NK-92 treated with Interleukin-12 subunit alpha and Interleukin-12 subunit beta, amount 100 ng/mL, for 24 hours (cell line): Measurements from ENCODE around the gene ROCK1.
"Not testable (repeated sequence)": the region's sequence is repeated elsewhere in the genome, so short reads cannot be mapped to it uniquely, and the experiment has no call there.

Experiments used
- DNase-seq: peaks from one replicate; lab custom pipeline; 2025; lab: John Stamatoyannopoulos, UW

Gene ROCK1

GRCh38 chr18:21052385-21052784 lies 59.2 kb downstream of the ROCK1 start:
- DNase-seq: no peak

GRCh38 chr18:21051620-21052019 lies 60.0 kb downstream of the ROCK1 start:
- no peak for DNase-seq

DNA sequence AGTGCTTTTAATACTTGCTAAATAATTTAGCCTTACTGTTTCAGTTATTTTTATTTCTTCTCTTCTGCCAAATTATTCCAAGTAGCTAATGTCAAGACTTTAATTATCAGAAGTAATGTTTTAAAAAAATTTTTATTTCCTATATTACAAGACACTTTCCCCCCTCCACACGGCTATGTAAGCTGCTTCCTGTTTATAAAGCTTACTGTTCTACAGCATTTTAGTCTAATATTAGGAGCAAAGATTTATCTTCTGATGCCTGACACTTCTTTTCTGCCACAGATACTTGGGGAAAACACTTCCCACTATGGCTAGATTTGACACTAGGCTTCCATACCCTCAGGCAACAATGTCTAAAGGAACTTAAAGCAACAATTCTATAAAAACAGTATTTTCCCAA lies 62.3 kb downstream of the ROCK1 start:
- no peak for DNase-seq

DNA sequence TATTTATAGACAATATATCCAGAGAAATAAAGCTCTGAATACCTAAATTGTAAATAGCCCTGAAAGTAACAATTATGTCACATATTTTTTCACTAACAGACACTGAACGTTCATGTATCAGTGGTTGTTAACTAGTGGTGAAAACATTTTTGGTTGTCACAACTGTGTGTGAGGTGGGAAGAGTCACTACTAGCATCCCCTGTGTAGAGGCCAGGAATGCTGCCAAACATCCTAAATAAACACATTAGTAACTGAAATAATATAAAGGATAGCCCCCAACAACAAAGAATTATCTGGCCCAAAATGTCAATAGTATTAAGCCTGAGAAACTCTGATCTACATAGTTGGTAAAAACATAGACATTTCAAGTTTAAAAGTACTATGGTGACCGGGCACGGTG lies 64.5 kb downstream of the ROCK1 start:
- no peak for DNase-seq

DNA sequence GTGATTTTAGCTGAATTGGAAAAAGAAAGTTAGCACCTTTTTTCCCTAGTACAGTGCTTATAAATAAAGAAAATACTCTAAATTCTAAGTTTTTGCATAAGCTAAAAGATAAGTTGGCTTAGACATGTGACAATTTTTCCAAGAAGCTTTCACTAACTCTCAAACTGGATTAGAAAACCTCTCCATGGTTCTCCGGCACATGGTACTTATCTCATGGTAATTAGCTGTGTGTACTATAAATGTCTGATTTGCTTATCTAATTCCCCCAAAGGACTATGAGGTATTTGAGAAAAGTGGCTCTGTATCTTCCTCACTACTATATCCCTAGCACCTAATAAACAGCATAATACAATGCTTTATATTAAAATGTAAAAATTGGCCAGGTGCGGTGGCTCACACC lies 71.1 kb downstream of the ROCK1 start:
- no peak for DNase-seq

GRCh38 chr18:21038201-21038600 lies 73.4 kb downstream of the ROCK1 start:
- no peak for DNase-seq

DNA sequence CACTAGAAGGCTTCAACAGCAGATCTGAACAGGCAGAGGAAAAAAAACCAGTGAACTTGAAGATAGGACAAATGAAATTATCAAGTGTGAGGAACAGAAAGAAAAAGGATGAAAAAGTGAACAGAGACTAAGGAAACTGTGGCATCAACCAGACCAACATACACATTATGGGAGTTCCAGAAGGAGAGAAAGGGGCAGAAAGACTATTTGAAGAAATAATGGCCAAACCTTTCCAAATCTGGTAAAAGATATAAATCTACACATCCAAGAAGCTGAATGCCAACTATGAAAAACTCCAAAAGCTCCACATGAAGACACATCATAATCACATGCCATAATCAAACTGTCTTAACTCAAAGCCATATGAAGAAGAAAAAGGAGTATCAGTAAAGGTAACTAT lies 79.8 kb downstream of the ROCK1 start:
- no peak for DNase-seq

DNA sequence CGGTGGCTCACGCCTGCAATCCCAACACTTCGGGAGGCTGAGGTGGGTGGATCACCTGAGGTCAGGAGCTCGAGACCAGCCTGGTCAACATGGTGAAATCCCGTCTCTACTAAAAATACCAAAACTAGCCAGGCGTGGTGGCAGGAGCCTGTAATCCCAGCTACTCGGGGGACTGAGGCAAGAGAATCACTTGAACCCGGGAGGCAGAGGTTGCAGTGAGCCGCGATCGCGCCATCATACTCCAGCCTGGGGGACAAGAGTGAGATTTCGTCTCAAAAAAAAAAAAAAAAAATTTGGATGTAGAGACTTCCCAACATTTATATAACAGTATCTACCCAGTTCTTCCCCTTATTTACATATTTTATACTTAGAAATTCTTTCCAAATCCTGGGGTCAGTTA lies 93.4 kb downstream of the ROCK1 start:
- DNase-seq: not testable (repeated sequence)

- no peak for DNase-seq
Measured at GRCh38 chr18:21012308-21012707, 99.3 kb downstream of the ROCK1 start.

GRCh38 chr18:21004726-21005125 lies 106.9 kb downstream of the ROCK1 start:
- no peak for DNase-seq

DNA sequence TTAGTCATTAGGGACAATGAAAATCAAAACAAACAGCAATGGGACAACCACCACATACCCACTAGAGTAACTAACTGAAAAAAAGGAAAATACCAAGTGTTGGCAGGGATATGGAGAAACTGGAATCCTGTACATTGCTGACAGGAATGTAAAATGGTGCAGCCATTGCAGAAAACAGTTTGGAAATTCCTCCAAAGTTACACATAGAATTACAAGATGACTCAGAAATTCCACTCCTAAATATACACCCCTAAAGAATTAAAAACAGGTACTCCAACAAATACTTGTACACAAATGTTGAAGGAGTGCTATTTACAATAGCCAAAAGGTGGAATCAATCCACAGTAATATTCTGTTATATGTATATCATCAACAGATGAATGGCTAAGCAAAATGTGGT lies 110.9 kb downstream of the ROCK1 start:
- no peak for DNase-seq

- DNase-seq: no peak
Measured at GRCh38 chr18:20997371-20997770, 114.2 kb downstream of the ROCK1 start.

GRCh38 chr18:20996418-20996817 lies 115.2 kb downstream of the ROCK1 start:
- DNase-seq: no peak

DNA sequence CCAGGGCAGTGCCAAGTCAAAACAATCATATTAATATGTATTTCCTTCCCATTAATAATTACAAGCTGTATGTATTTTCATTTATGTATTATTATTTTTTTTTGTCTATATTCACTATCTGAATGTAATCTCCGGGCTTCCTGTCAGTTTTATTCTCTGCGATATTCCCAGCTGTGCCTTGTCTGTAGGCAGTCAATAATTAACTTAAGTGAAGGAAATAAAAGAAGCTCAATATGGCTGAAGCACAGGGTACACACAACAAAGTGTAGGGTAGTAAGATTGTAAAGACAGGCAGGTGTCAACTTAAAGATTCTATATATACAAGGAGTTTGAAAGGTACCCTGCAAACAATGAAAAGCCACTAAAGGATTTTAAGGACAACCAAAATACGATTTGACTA lies 122.9 kb downstream of the ROCK1 start:
- DNase-seq: no peak

- no peak for DNase-seq
Measured at GRCh38 chr18:20975077-20975476, 136.5 kb downstream of the ROCK1 start.

GRCh38 chr18:20971886-20972267 lies 139.7 kb downstream of the ROCK1 start:
- DNase-seq: no peak

GRCh38 chr18:20966795-20967194 lies 144.8 kb downstream of the ROCK1 start:
- DNase-seq: no peak

- no peak for DNase-seq
Measured at GRCh38 chr18:20963027-20963426, 148.6 kb downstream of the ROCK1 start.

DNA sequence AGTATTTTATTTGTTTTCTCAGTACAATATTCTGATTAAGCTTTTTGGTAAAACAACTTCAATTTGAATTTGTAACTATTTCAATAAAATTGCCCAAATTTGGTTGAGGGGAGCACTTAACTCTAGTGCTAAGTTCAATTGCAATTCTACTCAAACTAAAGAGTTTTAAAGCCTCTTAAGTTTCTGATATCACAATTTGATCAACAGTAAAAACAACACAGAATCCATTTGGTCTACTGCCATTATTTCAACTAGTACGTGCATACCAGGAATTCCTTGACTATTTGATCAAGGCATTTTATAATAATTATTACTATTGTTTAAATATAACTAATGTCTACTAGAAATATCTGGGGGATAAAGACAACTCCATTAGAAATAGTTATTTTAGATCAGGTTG lies 150.9 kb downstream of the ROCK1 start:
- DNase-seq: no peak

DNA sequence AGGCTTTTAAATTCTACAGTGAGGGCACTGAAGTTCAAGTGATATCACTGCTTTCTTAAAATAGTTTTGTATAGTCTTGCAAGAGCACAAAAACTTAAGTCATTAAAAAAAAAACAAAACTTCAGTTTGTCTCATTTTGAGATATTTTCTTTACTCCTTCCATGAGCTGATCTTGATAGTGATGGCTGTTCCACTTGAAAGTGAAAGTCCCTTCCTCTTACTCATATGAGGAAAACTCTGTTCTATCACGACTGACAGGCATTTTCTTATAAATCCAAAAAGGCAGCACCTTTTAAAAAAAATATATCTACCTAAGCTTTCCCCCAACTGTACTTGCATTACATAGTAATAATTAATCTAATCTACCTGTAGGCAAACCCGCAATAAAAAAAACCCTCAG lies 160.8 kb downstream of the ROCK1 start:
- not testable (repeated sequence) for DNase-seq
